HCT116 (cell line): ENCODE results near the gene TIGD3.

ENCODE experiments used
- CEBPB ChIP-seq: IDR thresholded peaks from 2 replicates; pipeline ENCODE4 v1.6.1; 2012; ENCODE audit warnings: low read depth
- RAD21 ChIP-seq: IDR thresholded peaks from 2 replicates; pipeline ENCODE4 v1.6.1; 2012; ENCODE audit warnings: low read depth, mild to moderate bottlenecking
- SIN3A ChIP-seq: IDR thresholded peaks from 2 replicates; pipeline ENCODE4 v1.6.1; 2012; ENCODE audit warnings: low read depth
- SP1 ChIP-seq: IDR thresholded peaks from 2 replicates; pipeline ENCODE4 v1.6.1; 2012; ENCODE audit warnings: low read depth
- TF ChIP-seq, protein P1 (sequence below), 3 experiments: fragments of 200-600 bp in 1 of 3; sonication (generic) in 1 of 3; IDR thresholded peaks in 2 of 3; conservative IDR thresholded peaks in 1 of 3; 2 replicates each; pipeline ENCODE4 v1.5.1; 2012 to 2017; ENCODE audit warnings: low read depth in 2 of 3, low read length in 2 of 3, antibody characterized with exemption in 1 of 3, borderline replicate concordance in 1 of 3, control low read depth in 1 of 3, mild to moderate bottlenecking in 1 of 3, mixed read lengths in 1 of 3, mixed run types in 1 of 3, moderate library complexity in 1 of 3; ENCODE audit not compliant: insufficient read depth in 1 of 3

DNA sequence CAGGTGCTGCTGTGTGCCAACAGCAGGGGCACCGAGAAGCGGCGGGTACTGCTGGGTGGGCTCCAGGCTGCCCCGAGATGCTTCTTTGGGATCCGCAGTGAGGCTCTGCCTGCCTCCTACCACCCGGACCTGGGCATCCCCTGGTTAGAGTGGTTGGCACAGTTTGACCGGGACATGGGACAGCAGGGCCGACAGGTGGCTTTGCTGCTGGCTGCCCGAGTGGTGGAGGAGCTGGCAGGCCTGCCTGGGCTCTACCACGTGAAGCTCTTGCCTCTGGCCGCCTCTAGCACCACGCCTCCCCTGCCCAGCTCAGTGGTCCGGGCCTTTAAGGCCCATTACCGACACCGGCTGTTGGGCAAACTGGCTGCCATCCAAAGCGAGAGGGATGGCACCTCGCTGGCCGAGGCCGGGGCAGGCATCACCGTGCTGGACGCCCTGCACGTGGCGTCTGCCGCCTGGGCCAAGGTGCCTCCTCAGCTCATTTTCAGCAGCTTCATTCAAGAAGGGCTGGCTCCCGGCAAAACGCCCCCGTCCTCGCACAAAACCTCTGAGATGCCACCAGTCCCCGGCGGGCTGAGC is 1.9 kb downstream of the TIGD3 start:
- TF ChIP-seq SP1 (no peak), RAD21 (no peak), CEBPB (no peak), SIN3A (no peak)
- TF ChIP-seq, protein P1, sequence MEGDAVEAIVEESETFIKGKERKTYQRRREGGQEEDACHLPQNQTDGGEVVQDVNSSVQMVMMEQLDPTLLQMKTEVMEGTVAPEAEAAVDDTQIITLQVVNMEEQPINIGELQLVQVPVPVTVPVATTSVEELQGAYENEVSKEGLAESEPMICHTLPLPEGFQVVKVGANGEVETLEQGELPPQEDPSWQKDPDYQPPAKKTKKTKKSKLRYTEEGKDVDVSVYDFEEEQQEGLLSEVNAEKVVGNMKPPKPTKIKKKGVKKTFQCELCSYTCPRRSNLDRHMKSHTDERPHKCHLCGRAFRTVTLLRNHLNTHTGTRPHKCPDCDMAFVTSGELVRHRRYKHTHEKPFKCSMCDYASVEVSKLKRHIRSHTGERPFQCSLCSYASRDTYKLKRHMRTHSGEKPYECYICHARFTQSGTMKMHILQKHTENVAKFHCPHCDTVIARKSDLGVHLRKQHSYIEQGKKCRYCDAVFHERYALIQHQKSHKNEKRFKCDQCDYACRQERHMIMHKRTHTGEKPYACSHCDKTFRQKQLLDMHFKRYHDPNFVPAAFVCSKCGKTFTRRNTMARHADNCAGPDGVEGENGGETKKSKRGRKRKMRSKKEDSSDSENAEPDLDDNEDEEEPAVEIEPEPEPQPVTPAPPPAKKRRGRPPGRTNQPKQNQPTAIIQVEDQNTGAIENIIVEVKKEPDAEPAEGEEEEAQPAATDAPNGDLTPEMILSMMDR (IDR thresholded peaks at IDR 0.05 in 2 of 3, conservative IDR thresholded peaks at IDR 0.05 in 1 of 3; ENCODE audit: borderline replicate concordance in 1 of 3, insufficient read depth in 1 of 3, low read depth in 2 of 3, low read length in 2 of 3), result no peak
